Choroid plexus epithelial cell (primary cell): ENCODE data around the gene CDCA8.

Experiments used
- DNase-seq: peaks from one replicate; pipeline ENCODE4 v3.0.0-alpha.2; 2010; ENCODE audit warnings: low read depth
- H3K4me3 ChIP-seq: 2 replicates; pipeline ENCODE4 v1.5.1; 2011; ENCODE audit warnings: low read depth, mild to moderate bottlenecking, control low read depth, low read length, moderate library complexity
- TF ChIP-seq, protein P1 (sequence below): conservative IDR thresholded peaks from 2 replicates; pipeline ENCODE4 v1.5.1; 2011; ENCODE audit warnings: low read depth, mild to moderate bottlenecking, control low read depth, inconsistent platforms, low read length, moderate library complexity

CDCA8 gene

DNA sequence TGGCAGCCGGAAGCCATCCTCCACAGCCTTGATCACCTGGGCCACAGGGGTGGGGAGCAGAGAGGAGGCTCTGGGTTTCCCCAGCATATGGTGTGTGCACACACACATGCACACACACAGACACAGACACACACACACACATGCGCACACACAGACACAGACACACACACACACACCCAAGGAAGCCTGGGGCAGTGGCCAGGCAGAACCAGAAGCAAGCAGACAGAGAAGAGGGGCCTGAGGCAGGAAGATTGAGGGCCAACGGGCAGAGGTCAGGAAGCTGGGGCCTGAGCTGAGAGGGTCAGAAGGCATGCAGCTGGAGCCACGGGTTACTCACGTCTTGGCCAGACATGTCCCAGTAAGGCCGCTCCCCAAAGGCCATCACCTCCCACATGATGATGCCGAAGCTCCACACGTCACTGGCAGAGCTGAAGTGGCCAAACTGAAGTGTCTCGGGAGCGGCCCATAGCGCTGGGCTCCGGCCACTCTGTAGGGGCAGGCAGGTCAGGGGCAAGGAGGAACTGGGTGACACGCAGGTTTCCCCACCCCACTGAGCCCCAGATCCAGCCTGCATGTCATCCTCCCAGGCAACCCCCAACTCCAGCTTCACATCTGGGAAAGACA lies 27.4 kb downstream of the CDCA8 start:
- no peak overlapping the region for H3K4me3 ChIP-seq
- DNase-seq, result no peak
- TF ChIP-seq, protein P1, sequence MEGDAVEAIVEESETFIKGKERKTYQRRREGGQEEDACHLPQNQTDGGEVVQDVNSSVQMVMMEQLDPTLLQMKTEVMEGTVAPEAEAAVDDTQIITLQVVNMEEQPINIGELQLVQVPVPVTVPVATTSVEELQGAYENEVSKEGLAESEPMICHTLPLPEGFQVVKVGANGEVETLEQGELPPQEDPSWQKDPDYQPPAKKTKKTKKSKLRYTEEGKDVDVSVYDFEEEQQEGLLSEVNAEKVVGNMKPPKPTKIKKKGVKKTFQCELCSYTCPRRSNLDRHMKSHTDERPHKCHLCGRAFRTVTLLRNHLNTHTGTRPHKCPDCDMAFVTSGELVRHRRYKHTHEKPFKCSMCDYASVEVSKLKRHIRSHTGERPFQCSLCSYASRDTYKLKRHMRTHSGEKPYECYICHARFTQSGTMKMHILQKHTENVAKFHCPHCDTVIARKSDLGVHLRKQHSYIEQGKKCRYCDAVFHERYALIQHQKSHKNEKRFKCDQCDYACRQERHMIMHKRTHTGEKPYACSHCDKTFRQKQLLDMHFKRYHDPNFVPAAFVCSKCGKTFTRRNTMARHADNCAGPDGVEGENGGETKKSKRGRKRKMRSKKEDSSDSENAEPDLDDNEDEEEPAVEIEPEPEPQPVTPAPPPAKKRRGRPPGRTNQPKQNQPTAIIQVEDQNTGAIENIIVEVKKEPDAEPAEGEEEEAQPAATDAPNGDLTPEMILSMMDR, result no peak

DNA sequence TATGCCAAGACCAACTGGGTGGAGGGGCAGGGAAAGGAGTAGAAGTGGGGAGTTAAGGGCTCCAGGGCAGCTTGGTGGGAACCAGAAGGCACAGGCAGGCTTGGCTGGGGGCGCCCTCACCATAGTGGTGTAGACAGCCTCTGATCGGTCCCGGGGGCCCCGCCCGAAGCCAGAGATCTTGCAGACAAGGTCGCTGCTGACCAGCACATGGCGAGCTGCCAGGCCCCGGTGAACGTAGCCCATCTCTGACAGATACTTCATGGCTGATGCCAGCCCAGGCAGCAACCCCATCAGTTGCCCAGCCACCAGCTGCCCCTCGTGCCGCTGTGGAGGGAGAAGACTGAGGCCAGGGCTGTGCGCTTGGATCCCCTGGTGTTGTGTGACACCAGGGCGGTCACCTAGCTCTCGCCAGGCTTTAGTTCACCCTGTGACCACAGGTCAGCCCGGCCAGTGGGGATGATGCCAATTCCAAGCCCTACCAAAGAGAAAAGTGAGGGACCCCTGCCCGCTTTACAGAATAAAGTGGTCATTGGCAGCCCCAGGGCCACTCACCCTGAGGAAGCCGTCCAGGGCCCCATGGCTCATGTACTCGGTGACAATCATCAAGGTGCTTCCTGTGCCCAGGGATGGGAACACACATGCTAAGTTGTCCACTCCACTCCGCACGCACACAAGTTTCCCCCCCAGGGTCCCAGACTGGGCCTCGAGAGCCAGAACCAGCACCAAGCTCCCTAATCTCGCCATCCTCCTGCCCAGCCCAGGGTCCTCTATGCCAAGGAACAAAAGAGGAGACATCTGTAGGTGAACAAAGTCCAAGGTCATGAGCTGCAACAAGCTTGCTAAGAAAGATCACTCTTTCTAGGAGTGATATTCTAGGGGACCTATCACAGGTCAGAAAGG lies 28.2 kb downstream of the CDCA8 start:
- no peak overlapping the region for H3K4me3 ChIP-seq
- TF ChIP-seq, protein P1, result no peak
- no peak for DNase-seq

DNA sequence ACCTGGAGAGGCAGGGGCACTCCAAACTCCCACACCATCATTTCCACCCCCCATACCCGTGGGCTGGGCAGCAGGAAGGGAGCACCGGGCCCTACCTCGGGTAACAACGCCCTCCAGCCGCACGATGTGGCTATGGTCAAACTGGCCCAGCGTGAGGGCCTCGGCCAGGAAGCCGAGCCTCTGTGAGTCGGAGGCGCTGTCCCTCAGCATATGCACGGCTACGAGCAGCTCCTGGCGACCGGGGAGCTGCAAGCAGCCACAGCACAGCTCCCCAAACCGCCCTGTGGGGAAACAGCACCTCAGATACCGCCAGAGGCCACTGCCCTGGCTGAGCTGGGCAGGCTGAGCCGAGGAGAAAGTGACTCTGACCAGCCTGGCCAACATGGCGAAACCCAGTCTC lies 29.2 kb downstream of the CDCA8 start:
- TF ChIP-seq, protein P1, result no peak
- DNase-seq, result peak; percentile 18

DNA sequence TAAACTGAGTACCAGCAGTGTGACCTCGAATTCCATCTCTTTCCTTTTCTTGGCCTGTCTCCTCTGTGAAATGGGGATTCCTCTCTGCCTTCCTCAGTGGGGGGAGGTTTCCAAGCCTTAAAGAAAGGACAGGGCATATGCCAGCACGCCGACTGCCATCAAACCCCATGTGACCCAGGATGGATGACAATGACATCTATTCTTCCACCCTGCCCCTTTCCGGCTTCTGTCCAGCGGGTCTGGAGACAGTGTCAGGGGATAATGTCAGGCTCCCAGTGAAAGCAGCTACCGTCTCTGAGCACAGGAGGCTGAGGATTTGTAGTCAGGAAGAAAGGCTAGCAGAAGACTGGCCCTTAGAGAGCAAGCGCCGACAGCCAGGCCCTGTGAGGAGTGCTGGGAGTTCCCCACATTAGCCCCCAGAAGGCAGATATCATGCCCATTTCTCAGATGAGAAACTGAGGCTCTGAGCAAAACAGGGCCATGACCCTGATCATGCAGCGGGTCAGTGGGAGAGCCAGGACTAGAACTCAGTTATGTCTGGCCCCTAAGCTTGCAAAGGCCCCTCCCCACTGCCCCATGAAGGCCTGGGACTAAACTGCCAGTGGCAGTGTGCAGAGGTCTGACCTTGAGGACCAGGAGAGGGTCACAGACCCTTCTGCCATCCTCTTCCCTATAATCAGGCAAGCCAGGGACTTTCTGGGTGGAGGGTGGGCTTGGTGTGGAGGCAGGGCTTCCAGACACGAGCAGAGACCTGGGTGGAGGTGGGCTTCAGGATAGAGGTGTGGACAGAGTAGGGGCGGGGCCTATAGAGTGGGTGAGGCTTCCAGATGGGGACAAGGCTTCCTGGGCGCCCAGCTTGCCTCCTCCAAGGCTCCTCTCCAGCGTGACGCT lies 30.1 kb downstream of the CDCA8 start:
- no peak overlapping the region for H3K4me3 ChIP-seq
- no peak for DNase-seq
- TF ChIP-seq, protein P1, result no peak

More for the DNA sequence above, 29.2 kb downstream of the CDCA8 start:
- no peak overlapping the region for H3K4me3 ChIP-seq

DNA sequence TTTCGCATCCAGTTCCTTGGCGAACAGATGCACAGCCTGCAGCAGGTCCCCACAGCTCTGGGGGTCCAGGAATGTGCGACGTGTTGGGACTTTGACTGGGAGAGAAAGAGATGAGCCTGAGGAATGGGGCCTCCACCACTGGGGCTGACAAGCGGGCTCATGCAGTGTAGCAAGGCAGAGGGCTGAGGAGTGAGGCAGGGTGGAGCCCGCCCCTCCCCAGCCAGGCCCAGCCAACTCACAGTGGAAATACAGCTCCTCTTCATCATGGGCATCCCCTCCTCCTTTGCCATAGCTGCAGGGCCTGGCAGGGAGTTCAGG lies 30.7 kb downstream of the CDCA8 start:
- TF ChIP-seq, protein P1, result no peak
- DNase-seq, result no peak
- H3K4me3 ChIP-seq, result no peak overlapping the region

DNA sequence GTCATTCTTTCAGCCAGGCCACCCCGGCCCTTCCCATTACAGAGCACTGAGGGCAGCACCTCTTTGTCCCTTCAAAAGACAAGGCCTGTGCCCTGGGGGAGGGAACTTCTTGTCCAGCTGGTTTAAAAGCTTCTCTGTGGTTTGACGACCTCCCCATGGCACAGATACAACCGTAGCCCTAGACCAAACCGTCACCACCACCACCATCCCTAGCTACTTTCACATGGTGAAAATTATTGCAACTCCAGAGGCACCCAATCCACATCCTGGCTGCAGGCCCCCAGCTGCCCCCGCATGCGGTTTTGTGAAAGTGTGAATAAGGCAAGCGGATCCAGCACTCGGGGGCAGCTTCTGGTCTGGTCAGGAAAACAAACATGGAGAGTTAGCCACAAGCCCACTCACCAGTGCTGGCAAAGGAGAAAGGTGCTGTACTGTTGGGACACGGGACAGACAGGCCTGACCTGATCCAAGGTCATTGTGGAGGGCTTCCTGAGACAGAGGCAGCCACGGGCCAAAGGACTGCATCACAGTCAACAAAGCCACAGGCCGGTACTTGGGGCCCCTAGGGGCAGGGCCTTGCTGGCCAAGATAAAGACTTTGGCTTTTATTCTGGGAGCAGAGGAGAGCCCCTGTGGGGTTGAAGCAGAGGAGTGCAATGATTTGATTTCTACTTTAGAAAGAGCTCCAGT lies 31.2 kb downstream of the CDCA8 start:
- TF ChIP-seq, protein P1, result no peak
- H3K4me3 ChIP-seq, result no peak overlapping the region
- DNase-seq, result peak; percentile 5
